GM10266 (cell line): Measurements from ENCODE around the gene CLASP1.
"Not testable (repeated sequence)": the region's sequence is repeated elsewhere in the genome, so short reads cannot be mapped to it uniquely, and the experiment has no call there.

ENCODE experiments used
- DNase-seq: peaks from one replicate; pipeline ENCODE4 v3.0.0; 2012; ENCODE audit errors: extremely low spot score
- CTCF ChIP-seq: IDR thresholded peaks from 2 replicates; pipeline ENCODE4 v1.5.1; 2012; ENCODE audit warnings: mild to moderate bottlenecking, low read depth; ENCODE audit not compliant: control insufficient read depth, insufficient read depth; ENCODE audit errors: missing control alignments

CLASP1 gene

GRCh38 chr2:121690095-121690494, 40.8 kb upstream of the CLASP1 start:
- no peak for TF ChIP-seq CTCF
- no peak for DNase-seq

- no peak for DNase-seq
- no peak for TF ChIP-seq CTCF
Observed at GRCh38 chr2:121689356-121689755, 40.1 kb upstream of the CLASP1 start.

GRCh38 chr2:121688820-121689219, 39.6 kb upstream of the CLASP1 start:
- DNase-seq, result no peak
- no peak for TF ChIP-seq CTCF

GRCh38 chr2:121686902-121687301, 37.6 kb upstream of the CLASP1 start:
- no peak for TF ChIP-seq CTCF
- DNase-seq, result no peak

GRCh38 chr2:121686218-121686617, 37.0 kb upstream of the CLASP1 start:
- no peak for DNase-seq
- TF ChIP-seq CTCF, result no peak

GRCh38 chr2:121682396-121683298, 33.4 kb upstream of the CLASP1 start:
- TF ChIP-seq CTCF, result no peak
- no peak for DNase-seq

GRCh38 chr2:121677855-121678254, 28.6 kb upstream of the CLASP1 start:
- DNase-seq, result no peak
- no peak for TF ChIP-seq CTCF

GRCh38 chr2:121671621-121672020, 22.4 kb upstream of the CLASP1 start:
- DNase-seq, result not testable (repeated sequence)
